ENCODE results near the gene HDAC9.

HDAC9 gene

GRCh38 chr7:18936265-18936664 is 440.7 kb downstream of the HDAC9 start:
- H3K4me3 ChIP-seq (ENCODE audit: control insufficient read depth, low read depth, low read length) = no peak overlapping the region
- TF ChIP-seq CTCF (IDR thresholded peaks at IDR 0.05; ENCODE audit: control insufficient read depth, insufficient read depth, low read depth, low read length, missing control alignments) = no peak
- no peak for DNase-seq (ENCODE audit: low read depth)

DNA sequence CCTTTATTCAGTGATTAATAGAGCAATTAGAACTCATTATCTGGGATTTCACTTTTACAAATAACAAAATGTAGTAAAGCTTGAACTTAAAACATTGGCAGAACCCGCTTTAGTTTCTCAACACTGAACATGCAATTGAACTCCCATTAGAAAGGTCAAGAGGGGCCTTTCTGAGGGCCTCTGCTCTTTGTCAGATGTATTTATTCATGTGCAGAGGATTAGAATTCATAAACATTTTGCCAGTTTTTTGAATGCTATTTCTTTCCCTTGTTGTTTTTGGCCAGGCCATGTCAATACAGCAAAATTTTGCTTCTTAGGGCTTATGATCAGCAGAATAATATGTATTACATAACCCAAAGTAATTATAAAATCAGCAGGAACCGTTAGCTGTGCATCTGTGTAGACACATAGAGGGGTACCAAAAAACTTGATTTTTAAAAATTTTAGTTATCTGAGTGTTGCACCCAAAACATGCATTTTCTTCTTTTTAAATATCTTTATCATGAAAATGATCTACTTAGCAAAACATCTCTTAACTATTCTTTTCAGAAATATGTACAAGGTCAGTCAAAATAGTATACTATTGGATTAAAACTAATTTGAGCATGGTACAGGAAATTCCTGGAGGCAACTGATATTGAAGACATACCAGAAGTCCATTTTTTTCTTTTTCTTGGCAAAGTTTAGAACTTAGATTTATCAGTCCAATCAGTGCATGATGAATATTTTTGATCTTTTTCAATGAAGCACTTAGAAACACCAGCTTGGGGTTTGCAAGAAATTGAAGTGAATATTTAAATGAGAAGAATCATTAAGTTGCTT is 444.4 kb downstream of the HDAC9 start:
- DNase-seq (ENCODE audit: low read depth) = no peak
- TF ChIP-seq CTCF (IDR thresholded peaks at IDR 0.05; ENCODE audit: control insufficient read depth, insufficient read depth, low read depth, low read length, missing control alignments) = no peak
- H3K4me3 ChIP-seq (ENCODE audit: control insufficient read depth, low read depth, low read length) = no peak overlapping the region

GRCh38 chr7:18940593-18941134 is 445.1 kb downstream of the HDAC9 start:
- H3K4me3 ChIP-seq (ENCODE audit: control insufficient read depth, low read depth, low read length) = no peak overlapping the region
- no peak for DNase-seq (ENCODE audit: low read depth)
- TF ChIP-seq CTCF (IDR thresholded peaks at IDR 0.05; ENCODE audit: control insufficient read depth, insufficient read depth, low read depth, low read length, missing control alignments) = no peak

- no peak overlapping the region for H3K4me3 ChIP-seq (ENCODE audit: control insufficient read depth, low read depth, low read length)
- no peak for TF ChIP-seq CTCF (IDR thresholded peaks at IDR 0.05; ENCODE audit: control insufficient read depth, insufficient read depth, low read depth, low read length, missing control alignments)
These were observed 445.7 kb downstream of the HDAC9 start for GRCh38 chr7:18941207-18941606.

DNA sequence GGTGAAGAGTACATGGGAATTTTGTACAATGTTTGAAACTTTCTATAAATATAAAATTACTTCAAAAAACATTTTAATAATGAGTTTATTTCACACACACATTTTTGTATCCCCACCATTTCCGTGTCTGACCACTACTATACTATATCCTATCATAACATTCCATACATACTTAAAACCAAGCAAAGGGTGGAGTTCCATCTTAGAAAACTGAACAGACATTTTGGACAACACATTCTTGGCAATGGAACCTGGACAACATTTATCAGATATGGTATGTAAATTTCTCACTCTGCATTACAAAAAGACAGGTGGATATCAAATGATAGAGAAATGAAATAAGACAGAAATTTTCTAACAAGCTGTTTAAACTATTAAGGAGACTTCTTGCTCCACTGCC is 453.0 kb downstream of the HDAC9 start:
- TF ChIP-seq CTCF (IDR thresholded peaks at IDR 0.05; ENCODE audit: control insufficient read depth, insufficient read depth, low read depth, low read length, missing control alignments) = no peak
- DNase-seq (ENCODE audit: low read depth) = no peak
- H3K4me3 ChIP-seq (ENCODE audit: control insufficient read depth, low read depth, low read length) = no peak overlapping the region

More at GRCh38 chr7:18941207-18941606, 445.7 kb downstream of the HDAC9 start:
- DNase-seq (ENCODE audit: low read depth) = no peak

- TF ChIP-seq CTCF (IDR thresholded peaks at IDR 0.05; ENCODE audit: control insufficient read depth, insufficient read depth, low read depth, low read length, missing control alignments) = no peak
- H3K4me3 ChIP-seq (ENCODE audit: control insufficient read depth, low read depth, low read length) = no peak overlapping the region
- no peak for DNase-seq (ENCODE audit: low read depth)
These were observed 457.3 kb downstream of the HDAC9 start for GRCh38 chr7:18952846-18953245.
